ENCODE data around the gene IFT43. TPM values are rescaled to one million over a fixed set of nuclear protein-coding genes. Genes with fewer than 3 reads are reported as not detected.

Gene IFT43
- total RNA-seq, 1 experiment from 2014 or later, result 24.2 TPM

DNA sequence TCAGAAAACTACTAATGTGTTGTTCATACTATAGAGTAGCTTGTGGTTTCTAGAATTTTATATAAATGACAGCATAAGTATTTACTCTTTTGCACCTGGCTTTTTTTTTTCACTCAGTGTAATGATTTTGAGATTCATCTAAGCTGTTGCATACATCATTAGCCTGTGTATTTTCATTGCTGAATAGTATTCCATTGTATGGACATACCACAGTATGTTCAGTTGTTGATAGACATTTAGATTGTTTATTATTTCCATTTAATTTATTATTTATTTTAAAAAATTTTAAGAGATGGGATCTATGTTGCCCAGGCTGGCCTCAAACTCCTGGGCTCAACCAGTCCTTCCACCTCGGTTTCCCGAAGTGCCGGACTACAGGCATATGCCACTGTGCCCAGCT, 80.0 kb downstream of the IFT43 start:
- no peaks in the 10 kb centered on the region for H3K27me3 ChIP-seq (ENCODE audit: insufficient read depth, low read length)
- H3K36me3 ChIP-seq (ENCODE audit: control insufficient read depth in 1 of 2, insufficient read depth in 2 of 2, low read length in 2 of 2), result no peaks in the 10 kb centered on the region
- TF ChIP-seq MAX (IDR thresholded peaks at IDR 0.05), result no peak
- TF ChIP-seq RAD21 (IDR thresholded peaks at IDR 0.05; ENCODE audit: low read depth), result no peak
- no peak for TF ChIP-seq FOSL1 (IDR thresholded peaks at IDR 0.05; ENCODE audit: low read depth)
- no peak for TF ChIP-seq JUND (IDR thresholded peaks at IDR 0.05)
- TF ChIP-seq YY1 (IDR thresholded peaks at IDR 0.05; ENCODE audit: extremely low read depth, insufficient replicate concordance, low read depth, low read length), result no peak
- TF ChIP-seq, protein P1, sequence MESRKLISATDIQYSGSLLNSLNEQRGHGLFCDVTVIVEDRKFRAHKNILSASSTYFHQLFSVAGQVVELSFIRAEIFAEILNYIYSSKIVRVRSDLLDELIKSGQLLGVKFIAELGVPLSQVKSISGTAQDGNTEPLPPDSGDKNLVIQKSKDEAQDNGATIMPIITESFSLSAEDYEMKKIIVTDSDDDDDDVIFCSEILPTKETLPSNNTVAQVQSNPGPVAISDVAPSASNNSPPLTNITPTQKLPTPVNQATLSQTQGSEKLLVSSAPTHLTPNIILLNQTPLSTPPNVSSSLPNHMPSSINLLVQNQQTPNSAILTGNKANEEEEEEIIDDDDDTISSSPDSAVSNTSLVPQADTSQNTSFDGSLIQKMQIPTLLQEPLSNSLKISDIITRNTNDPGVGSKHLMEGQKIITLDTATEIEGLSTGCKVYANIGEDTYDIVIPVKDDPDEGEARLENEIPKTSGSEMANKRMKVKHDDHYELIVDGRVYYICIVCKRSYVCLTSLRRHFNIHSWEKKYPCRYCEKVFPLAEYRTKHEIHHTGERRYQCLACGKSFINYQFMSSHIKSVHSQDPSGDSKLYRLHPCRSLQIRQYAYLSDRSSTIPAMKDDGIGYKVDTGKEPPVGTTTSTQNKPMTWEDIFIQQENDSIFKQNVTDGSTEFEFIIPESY (IDR thresholded peaks at IDR 0.05; ENCODE audit: extremely low read depth, insufficient replicate concordance, low read length), result no peak
- no peak for TF ChIP-seq SP1 (IDR thresholded peaks at IDR 0.05; ENCODE audit: low read depth)
- TF ChIP-seq, protein P2, sequence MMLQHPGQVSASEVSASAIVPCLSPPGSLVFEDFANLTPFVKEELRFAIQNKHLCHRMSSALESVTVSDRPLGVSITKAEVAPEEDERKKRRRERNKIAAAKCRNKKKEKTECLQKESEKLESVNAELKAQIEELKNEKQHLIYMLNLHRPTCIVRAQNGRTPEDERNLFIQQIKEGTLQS (IDR thresholded peaks at IDR 0.05), result no peak
- no peak for TF ChIP-seq POLR2A (IDR thresholded peaks at IDR 0.05; ENCODE audit: borderline replicate concordance, extremely low read depth, insufficient read depth, insufficient read length)
- no peak for TF ChIP-seq SRF (IDR thresholded peaks at IDR 0.05; ENCODE audit: low read depth)
- TF ChIP-seq, protein P3, sequence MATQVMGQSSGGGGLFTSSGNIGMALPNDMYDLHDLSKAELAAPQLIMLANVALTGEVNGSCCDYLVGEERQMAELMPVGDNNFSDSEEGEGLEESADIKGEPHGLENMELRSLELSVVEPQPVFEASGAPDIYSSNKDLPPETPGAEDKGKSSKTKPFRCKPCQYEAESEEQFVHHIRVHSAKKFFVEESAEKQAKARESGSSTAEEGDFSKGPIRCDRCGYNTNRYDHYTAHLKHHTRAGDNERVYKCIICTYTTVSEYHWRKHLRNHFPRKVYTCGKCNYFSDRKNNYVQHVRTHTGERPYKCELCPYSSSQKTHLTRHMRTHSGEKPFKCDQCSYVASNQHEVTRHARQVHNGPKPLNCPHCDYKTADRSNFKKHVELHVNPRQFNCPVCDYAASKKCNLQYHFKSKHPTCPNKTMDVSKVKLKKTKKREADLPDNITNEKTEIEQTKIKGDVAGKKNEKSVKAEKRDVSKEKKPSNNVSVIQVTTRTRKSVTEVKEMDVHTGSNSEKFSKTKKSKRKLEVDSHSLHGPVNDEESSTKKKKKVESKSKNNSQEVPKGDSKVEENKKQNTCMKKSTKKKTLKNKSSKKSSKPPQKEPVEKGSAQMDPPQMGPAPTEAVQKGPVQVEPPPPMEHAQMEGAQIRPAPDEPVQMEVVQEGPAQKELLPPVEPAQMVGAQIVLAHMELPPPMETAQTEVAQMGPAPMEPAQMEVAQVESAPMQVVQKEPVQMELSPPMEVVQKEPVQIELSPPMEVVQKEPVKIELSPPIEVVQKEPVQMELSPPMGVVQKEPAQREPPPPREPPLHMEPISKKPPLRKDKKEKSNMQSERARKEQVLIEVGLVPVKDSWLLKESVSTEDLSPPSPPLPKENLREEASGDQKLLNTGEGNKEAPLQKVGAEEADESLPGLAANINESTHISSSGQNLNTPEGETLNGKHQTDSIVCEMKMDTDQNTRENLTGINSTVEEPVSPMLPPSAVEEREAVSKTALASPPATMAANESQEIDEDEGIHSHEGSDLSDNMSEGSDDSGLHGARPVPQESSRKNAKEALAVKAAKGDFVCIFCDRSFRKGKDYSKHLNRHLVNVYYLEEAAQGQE (IDR thresholded peaks at IDR 0.05; ENCODE audit: low read depth), result no peak
- TF ChIP-seq ZNF274 (IDR thresholded peaks at IDR 0.05; ENCODE audit: low read depth, low read length), result no peak
- no peak for TF ChIP-seq EZH2 (IDR thresholded peaks at IDR 0.05)
- TF ChIP-seq CBX3 (IDR thresholded peaks at IDR 0.05; ENCODE audit: low read depth), result no peak
- TF ChIP-seq POLR2AphosphoS5 (IDR thresholded peaks at IDR 0.05; ENCODE audit: low read depth, low read length), result no peak
- no peak for TF ChIP-seq EZH2phosphoT487 (IDR thresholded peaks at IDR 0.05; ENCODE audit: borderline replicate concordance)
- TF ChIP-seq ELF1 (IDR thresholded peaks at IDR 0.05; ENCODE audit: borderline replicate concordance, low read depth), result no peak
- no peaks in the 10 kb centered on the region for H3K9me2 ChIP-seq (ENCODE audit: insufficient read depth)
- H2AFZ ChIP-seq (ENCODE audit: low read depth, low read length, poor library complexity, severe bottlenecking), result no peak overlapping the region
- no peak overlapping the region for H3K27ac ChIP-seq (ENCODE audit: low read depth, low read length)
- H4K20me1 ChIP-seq (ENCODE audit: insufficient read depth), result no peaks in the 10 kb centered on the region
- DNase-seq (ENCODE audit: low read depth, low spot score) (no peak), ATAC-seq (no peak)
- intact Hi-C loops (cut with micrococcal nuclease), result no loop called here
- H3K79me2 ChIP-seq (ENCODE audit: insufficient read depth, low read length), result no peaks in the 10 kb centered on the region
- H3K4me1 ChIP-seq (ENCODE audit: control insufficient read depth in 1 of 2, insufficient read depth in 2 of 2, low read length in 2 of 2), result no peaks in the 10 kb centered on the region
- H3K9me3 ChIP-seq (ENCODE audit: control insufficient read depth in 1 of 2, insufficient read depth in 1 of 2, low read depth in 1 of 2, low read length in 2 of 2), result no peaks in the 10 kb centered on the region
- H3K4me2 ChIP-seq (ENCODE audit: low read length), result no peak overlapping the region
- ChIA-PET CTCF (no interaction called here), POLR2A (no interaction called here), RAD21 (ENCODE audit: low non-redundant PET in 1 of 2, low total read pairs in 2 of 2, uncharacterized antibody in 2 of 2, unreplicated experiment in 2 of 2) (no interaction called here)
- no peak overlapping the region for H3K9ac ChIP-seq (ENCODE audit: low read length)
- no TSS peak for BruUV-seq (replicated peaks)
- H3K4me3 ChIP-seq (replicated peaks in 1 of 2; ENCODE audit: low read depth in 1 of 2, low read length in 2 of 2), result no peak overlapping the region

All from HCT116 (cell line).